Thyroid gland (tissue), 4 donors: Measurements from ENCODE around the gene ARL10.

Source experiments
- CTCF ChIP-seq, 6 experiments: fragments of 200-600 bp in 3 of 6; fragments of 450-650 bp in 3 of 6; sonication (generic) in 3 of 6; IDR thresholded peaks; one replicate each; pipeline ENCODE4 v1.5.1; 2016 to 2019; ENCODE audit warnings: antibody characterized with exemption in 6 of 6, mild to moderate bottlenecking in 2 of 6, inconsistent platforms in 1 of 6, moderate library complexity in 1 of 6
- POLR2A ChIP-seq, 2 donors: fragments of 450-650 bp; IDR thresholded peaks; one replicate each; pipeline ENCODE4 v1.6.1; 2017; ENCODE audit warnings: antibody characterized with exemption in 2 of 2, mild to moderate bottlenecking in 2 of 2, moderate library complexity in 1 of 2

- TF ChIP-seq CTCF (IDR thresholded peaks at IDR 0.05) (no peak), POLR2A (IDR thresholded peaks at IDR 0.05) (no peak)
Observed at GRCh38 chr5:176350416-176350815, 14.9 kb upstream of the ARL10 start.
